ENCODE results near the gene SLC32A1. TPM values are rescaled to one million over a fixed set of nuclear protein-coding genes. Genes with fewer than 3 reads are reported as not detected.

Gene SLC32A1
- total RNA-seq, 1 donor from 2014 or later: not detected

GRCh38 chr20:38748097-38748860, 24.0 kb downstream of the SLC32A1 start, which contains the start of gene ACTR5:
TSS of gene ACTR5 (plus strand) at chr20:38748460. CDS start at chr20:38748479, 19 bp downstream.
- Mint-ChIP-seq H3K9me3 (ENCODE audit: unreplicated experiment) (no peaks in the 10 kb centered on the region), H3K4me3 (ENCODE audit: unreplicated experiment) (peak within 1 kb of the TSS; percentile 96), H3K36me3 (ENCODE audit: low read depth, unreplicated experiment) (no peaks in the 10 kb centered on the region), H3K4me1 (ENCODE audit: low read depth, unreplicated experiment) (peaks cover 7% of the 10 kb centered on the region), H3K27me3 (ENCODE audit: low read depth, unreplicated experiment) (peaks cover 13% of the 10 kb centered on the region), H3K27ac (ENCODE audit: unreplicated experiment) (peak within 1 kb of the TSS; percentile 89)
- DNase-seq (ENCODE audit: low read depth) (peak; percentile 69), FAIRE-seq (no peak)
- Histone ChIP-seq H3K79me2 (ENCODE audit: insufficient read depth, low read length) (peaks cover 15% of the 10 kb centered on the region), H4K20me1 (ENCODE audit: insufficient read depth, low read length) (peaks cover 25% of the 10 kb centered on the region), H3K4me1 (ENCODE audit: insufficient read depth, low read length) (peaks cover 15% of the 10 kb centered on the region), H3K4me2 (ENCODE audit: low read length) (peak within 1 kb of the TSS; percentile 99), H3K36me3 (ENCODE audit: insufficient read depth, low read length) (peaks cover 7% of the 10 kb centered on the region), H3K4me3 (ENCODE audit: insufficient read depth, low read depth, low read length) (peak within 1 kb of the TSS; percentile 94), H3K9me3 (ENCODE audit: insufficient read depth, low read depth, low read length) (no peaks in the 10 kb centered on the region), H3K27me3 (ENCODE audit: insufficient read depth, low read length) (peaks cover 3% of the 10 kb centered on the region), H3K27ac (ENCODE audit: low read depth, low read length) (peak within 1 kb of the TSS; percentile 84), H2AFZ (ENCODE audit: low read depth, low read length) (peak within 1 kb of the TSS; percentile 100), H3K9ac (ENCODE audit: low read length) (peak within 1 kb of the TSS; percentile 85)
- no peak for TF ChIP-seq EZH2 (IDR thresholded peaks at IDR 0.05; ENCODE audit: insufficient read depth, low read length)
- TF ChIP-seq, protein P1, sequence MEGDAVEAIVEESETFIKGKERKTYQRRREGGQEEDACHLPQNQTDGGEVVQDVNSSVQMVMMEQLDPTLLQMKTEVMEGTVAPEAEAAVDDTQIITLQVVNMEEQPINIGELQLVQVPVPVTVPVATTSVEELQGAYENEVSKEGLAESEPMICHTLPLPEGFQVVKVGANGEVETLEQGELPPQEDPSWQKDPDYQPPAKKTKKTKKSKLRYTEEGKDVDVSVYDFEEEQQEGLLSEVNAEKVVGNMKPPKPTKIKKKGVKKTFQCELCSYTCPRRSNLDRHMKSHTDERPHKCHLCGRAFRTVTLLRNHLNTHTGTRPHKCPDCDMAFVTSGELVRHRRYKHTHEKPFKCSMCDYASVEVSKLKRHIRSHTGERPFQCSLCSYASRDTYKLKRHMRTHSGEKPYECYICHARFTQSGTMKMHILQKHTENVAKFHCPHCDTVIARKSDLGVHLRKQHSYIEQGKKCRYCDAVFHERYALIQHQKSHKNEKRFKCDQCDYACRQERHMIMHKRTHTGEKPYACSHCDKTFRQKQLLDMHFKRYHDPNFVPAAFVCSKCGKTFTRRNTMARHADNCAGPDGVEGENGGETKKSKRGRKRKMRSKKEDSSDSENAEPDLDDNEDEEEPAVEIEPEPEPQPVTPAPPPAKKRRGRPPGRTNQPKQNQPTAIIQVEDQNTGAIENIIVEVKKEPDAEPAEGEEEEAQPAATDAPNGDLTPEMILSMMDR (IDR thresholded peaks at IDR 0.05; ENCODE audit: insufficient read depth, low read depth, low read length): no peak

DNA sequence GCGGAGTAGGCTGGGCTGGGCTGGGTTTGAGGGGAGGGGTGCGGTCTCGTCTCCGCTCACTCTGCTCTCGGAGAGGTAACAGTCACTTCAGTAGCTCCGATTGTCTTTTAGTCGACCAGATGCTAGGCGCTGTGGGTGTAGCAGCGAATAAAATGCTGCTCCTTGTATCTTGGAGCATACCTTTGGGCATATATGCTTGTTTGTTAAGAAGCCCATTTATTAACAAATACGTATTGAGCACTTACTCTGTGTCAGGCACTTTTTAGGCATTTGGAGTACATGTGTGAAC, 24.5 kb downstream of the SLC32A1 start:
- Histone ChIP-seq H2AFZ (ENCODE audit: low read depth, low read length) (peak overlapping the region; percentile 100), H3K36me3 (ENCODE audit: insufficient read depth, low read length) (peaks cover 7% of the 10 kb centered on the region), H3K9ac (ENCODE audit: low read length) (peak overlapping the region; percentile 85), H3K4me3 (ENCODE audit: insufficient read depth, low read depth, low read length) (peak overlapping the region; percentile 94), H3K9me3 (ENCODE audit: insufficient read depth, low read depth, low read length) (no peaks in the 10 kb centered on the region), H3K27me3 (ENCODE audit: insufficient read depth, low read length) (peaks cover 3% of the 10 kb centered on the region), H4K20me1 (ENCODE audit: insufficient read depth, low read length) (peaks cover 25% of the 10 kb centered on the region), H3K79me2 (ENCODE audit: insufficient read depth, low read length) (peaks cover 15% of the 10 kb centered on the region), H3K4me2 (ENCODE audit: low read length) (peak overlapping the region; percentile 99), H3K27ac (ENCODE audit: low read depth, low read length) (peak overlapping the region; percentile 84), H3K4me1 (ENCODE audit: insufficient read depth, low read length) (peaks cover 15% of the 10 kb centered on the region)
- DNase-seq (ENCODE audit: low read depth) (no peak), FAIRE-seq (no peak)
- Mint-ChIP-seq H3K4me1 (ENCODE audit: low read depth, unreplicated experiment) (peaks cover 7% of the 10 kb centered on the region), H3K27me3 (ENCODE audit: low read depth, unreplicated experiment) (peaks cover 8% of the 10 kb centered on the region), H3K36me3 (ENCODE audit: low read depth, unreplicated experiment) (no peaks in the 10 kb centered on the region), H3K27ac (ENCODE audit: unreplicated experiment) (peak overlapping the region; percentile 23), H3K4me3 (ENCODE audit: unreplicated experiment) (peak overlapping the region; percentile 94), H3K9me3 (ENCODE audit: unreplicated experiment) (no peaks in the 10 kb centered on the region)
- no peak for TF ChIP-seq EZH2 (IDR thresholded peaks at IDR 0.05; ENCODE audit: insufficient read depth, low read length)
- TF ChIP-seq, protein P1 (IDR thresholded peaks at IDR 0.05; ENCODE audit: insufficient read depth, low read depth, low read length): no peak

All from astrocyte (in vitro differentiated cells and primary cell).